Heart left ventricle (tissue), 13 donors: ENCODE measurements around the gene HOXB7.

ENCODE experiments used
- POLR2A ChIP-seq, 2 donors: fragments of 450-650 bp; IDR thresholded peaks; one replicate each; pipeline ENCODE4 v1.6.1; 2017; ENCODE audit warnings: antibody characterized with exemption in 2 of 2, mild to moderate bottlenecking in 2 of 2, moderate library complexity in 2 of 2
- TF ChIP-seq, protein P1 (sequence below), 12 donors: fragments of 200-600 bp; sonication (generic) in 4 of 12; IDR thresholded peaks; one replicate each; pipeline versions ENCODE4 v1.5.0 to v1.8.0; 2018 to 2022; ENCODE audit warnings: antibody characterized with exemption in 12 of 12, mild to moderate bottlenecking in 5 of 12
- donor health status: ischemic (EF 13 %, LVEDD 7.1; RV severe dilation, severe dysfunction).
- donor health status: DM: no; HTN: yes; CAD: no.
- donor health status: DM: no; HTN: no; CAD: no.
- donor health status: ischemic (EF 25% LVEDD 6.9; RV normal size, moderate dysfunction).
- donor health status: ischemic (EF 25% LVEDD 5.7; RV mildly dilated, moderate dysfunction).
- donor health status: ischemic (EF 35%, LVEDD 5.7; RV mildly dilated, moderate dysfunction).
- donor health status: nonischemic (EF 11% LVEDD 7.7; RV severe dilation, severe dysfunction).
- donor health status: DM: yes; HTN: yes; CAD: no.
- donor health status: PGD.
- donor health status: ischemic (EF 29% LVEDD 5.4; RV normal size, mild dysfunction).
- donor health status: nonischemic (EF 23%, LVEDD 6.1; RV moderate dilation, normal function).

DNA sequence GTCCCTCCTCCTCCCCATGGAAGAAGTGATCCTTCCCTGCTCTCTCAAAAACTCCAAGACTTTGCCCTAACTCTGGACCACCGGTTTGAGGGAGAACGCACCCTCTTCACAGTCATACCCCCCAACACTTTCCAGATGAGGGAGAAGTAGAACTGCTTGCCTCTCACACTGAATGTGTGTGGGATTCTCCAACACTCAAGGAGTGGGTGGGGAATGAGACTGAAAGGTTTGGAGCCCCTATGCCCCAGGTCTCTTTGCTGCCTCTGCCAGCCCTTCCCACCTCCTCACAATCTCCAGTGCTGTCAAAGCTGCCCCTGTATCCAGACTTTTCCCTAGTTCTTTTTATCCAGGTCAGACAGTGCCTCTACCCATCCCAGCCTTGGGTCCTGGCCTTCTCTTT, 44.1 kb downstream of the HOXB7 start:
- TF ChIP-seq, protein P1, sequence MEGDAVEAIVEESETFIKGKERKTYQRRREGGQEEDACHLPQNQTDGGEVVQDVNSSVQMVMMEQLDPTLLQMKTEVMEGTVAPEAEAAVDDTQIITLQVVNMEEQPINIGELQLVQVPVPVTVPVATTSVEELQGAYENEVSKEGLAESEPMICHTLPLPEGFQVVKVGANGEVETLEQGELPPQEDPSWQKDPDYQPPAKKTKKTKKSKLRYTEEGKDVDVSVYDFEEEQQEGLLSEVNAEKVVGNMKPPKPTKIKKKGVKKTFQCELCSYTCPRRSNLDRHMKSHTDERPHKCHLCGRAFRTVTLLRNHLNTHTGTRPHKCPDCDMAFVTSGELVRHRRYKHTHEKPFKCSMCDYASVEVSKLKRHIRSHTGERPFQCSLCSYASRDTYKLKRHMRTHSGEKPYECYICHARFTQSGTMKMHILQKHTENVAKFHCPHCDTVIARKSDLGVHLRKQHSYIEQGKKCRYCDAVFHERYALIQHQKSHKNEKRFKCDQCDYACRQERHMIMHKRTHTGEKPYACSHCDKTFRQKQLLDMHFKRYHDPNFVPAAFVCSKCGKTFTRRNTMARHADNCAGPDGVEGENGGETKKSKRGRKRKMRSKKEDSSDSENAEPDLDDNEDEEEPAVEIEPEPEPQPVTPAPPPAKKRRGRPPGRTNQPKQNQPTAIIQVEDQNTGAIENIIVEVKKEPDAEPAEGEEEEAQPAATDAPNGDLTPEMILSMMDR (IDR thresholded peaks at IDR 0.05), result no peak
- TF ChIP-seq POLR2A (IDR thresholded peaks at IDR 0.05), result no peak
